Measurements from ENCODE around the gene FYB1.

DNA sequence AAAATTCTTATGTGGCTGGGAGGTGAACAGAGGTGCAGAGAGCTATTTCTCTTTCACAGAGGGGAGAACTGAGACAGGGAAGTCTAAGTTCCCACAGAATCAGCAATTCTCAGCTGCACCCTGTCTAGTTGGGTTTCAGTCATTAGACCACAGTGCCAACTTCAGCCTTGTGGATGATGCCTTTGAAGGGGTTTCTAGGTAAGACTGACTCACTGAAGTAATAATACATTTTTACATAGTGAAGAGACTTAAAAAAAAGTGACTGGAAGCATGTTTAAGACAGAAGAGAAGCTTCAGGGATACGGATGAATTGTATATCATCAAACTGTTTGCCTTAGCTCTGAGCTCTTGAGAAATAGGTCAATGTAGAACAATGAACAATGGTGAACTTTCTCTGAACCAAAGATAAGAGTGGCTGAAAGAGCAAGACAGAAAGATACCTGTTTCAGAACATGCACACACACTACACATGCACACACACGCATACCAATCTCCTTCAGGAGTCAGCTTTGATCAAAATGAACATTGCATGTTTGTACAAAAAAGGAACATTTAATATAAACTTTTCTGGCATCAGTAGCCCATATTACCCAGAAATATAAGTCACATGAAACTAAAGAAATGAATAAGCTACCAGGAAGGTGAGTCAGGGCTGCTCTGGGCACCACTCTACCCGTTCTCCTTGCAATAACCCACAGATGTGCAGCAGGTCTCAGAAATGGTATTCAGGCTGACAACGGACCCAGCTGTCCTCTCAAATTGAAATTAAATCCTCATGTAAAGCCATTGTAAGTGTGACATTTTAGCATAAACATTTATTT lies 12.6 kb upstream of the FYB1 start:
- TF ChIP-seq, protein P1, sequence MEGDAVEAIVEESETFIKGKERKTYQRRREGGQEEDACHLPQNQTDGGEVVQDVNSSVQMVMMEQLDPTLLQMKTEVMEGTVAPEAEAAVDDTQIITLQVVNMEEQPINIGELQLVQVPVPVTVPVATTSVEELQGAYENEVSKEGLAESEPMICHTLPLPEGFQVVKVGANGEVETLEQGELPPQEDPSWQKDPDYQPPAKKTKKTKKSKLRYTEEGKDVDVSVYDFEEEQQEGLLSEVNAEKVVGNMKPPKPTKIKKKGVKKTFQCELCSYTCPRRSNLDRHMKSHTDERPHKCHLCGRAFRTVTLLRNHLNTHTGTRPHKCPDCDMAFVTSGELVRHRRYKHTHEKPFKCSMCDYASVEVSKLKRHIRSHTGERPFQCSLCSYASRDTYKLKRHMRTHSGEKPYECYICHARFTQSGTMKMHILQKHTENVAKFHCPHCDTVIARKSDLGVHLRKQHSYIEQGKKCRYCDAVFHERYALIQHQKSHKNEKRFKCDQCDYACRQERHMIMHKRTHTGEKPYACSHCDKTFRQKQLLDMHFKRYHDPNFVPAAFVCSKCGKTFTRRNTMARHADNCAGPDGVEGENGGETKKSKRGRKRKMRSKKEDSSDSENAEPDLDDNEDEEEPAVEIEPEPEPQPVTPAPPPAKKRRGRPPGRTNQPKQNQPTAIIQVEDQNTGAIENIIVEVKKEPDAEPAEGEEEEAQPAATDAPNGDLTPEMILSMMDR (conservative IDR thresholded peaks at IDR 0.05; ENCODE audit: low read depth, low read length), result no peak
- no peak for TF ChIP-seq EZH2 (IDR thresholded peaks at IDR 0.05; ENCODE audit: borderline replicate concordance, low read depth, low read length, poor library complexity, severe bottlenecking)

All from A673 (cell line).